Prostate gland (tissue), 2 donors: ENCODE data around the gene SHC3.

Experiments
- CTCF ChIP-seq, 4 experiments: fragments of 200-600 bp in 2 of 4; fragments of 450-650 bp in 2 of 4; sonication (generic) in 2 of 4; IDR thresholded peaks; 1 replicate in 3 of 4; 2 replicates in 1 of 4; pipeline ENCODE4 v1.5.1; 2016 to 2019; ENCODE audit warnings: antibody characterized with exemption in 4 of 4, mild to moderate bottlenecking in 2 of 4, moderate library complexity in 2 of 4
- POLR2A ChIP-seq: fragments of 450-650 bp; IDR thresholded peaks from one replicate; pipeline ENCODE4 v1.6.1; 2016; ENCODE audit warnings: antibody characterized with exemption, mild to moderate bottlenecking
- POLR2AphosphoS5 ChIP-seq: sonication (generic); formaldehyde crosslinking; IDR thresholded peaks from one replicate; pipeline ENCODE4 v1.6.1; 2017; ENCODE audit warnings: antibody characterized with exemption

GRCh38 chr9:88987661-88988060 is 191.0 kb downstream of the SHC3 start:
- TF ChIP-seq CTCF (IDR thresholded peaks at IDR 0.05) (no peak), POLR2A (no peak), POLR2AphosphoS5 (no peak)
